Stimulated activated effector memory CD8-positive, alpha-beta T cell treated with anti-CD3 and anti-CD28 coated beads, Interleukin-12 subunit alpha, Interleukin-12 subunit beta, amount 100 ng/mL, for 72 hours (primary cell): ENCODE results near the gene BIVM.

ENCODE experiments used
- ATAC-seq: fragments of 150-1000 bp; cut with Tn5 transposase; 2 replicates; pipeline ENCODE4 v1.10.0; 2021
- DNase-seq, 2 donors: peaks; one replicate each; pipeline ENCODE4 v3.0.0; 2021 to 2022; ENCODE audit warnings: low spot score in 2 of 2
- H3K27ac Mint-ChIP-seq: one replicate; pipeline ENCODE4 v1.8.0; 2022; ENCODE audit warnings: mild to moderate bottlenecking, mixed read lengths
- H3K36me3 Mint-ChIP-seq: one replicate; pipeline ENCODE4 v1.8.0; 2022; ENCODE audit warnings: mild to moderate bottlenecking, mixed read lengths
- H3K4me1 Mint-ChIP-seq: one replicate; pipeline ENCODE4 v1.8.0; 2022; ENCODE audit warnings: mixed read lengths
- H3K4me3 Mint-ChIP-seq: one replicate; pipeline ENCODE4 v1.8.0; 2022; ENCODE audit warnings: mild to moderate bottlenecking, mixed read lengths
- H3K9me3 Mint-ChIP-seq: one replicate; pipeline ENCODE4 v1.8.0; 2022; ENCODE audit warnings: mixed read lengths

Gene BIVM

DNA sequence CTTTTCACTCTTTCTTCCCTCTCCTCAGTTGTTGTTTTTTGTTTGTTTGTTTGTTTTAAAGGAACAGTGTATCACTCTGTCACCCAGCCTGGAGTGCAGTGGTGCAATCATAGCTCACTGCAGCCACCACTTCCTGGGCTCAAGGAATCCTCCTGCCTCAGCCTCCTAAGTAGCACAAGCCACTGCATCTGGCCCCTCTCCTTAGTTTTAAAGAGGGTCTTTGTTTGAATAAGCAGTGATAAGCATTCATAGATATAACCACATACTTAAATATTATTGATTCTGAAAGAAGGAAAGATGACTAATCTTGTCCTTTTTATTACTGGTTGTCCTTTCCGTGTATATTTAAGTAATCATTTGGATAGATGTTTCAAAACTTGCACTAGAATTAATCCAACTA is 73.6 kb downstream of the BIVM start:
- Mint-ChIP-seq H3K9me3 (no peaks in the 10 kb centered on the region), H3K4me1 (peaks cover 30% of the 10 kb centered on the region), H3K4me3 (peak overlapping the region; percentile 33), H3K36me3 (peaks cover 100% of the 10 kb centered on the region), H3K27ac (peak overlapping the region; percentile 43)
- peak; percentile 68 for ATAC-seq
- DNase-seq, result no peak

DNA sequence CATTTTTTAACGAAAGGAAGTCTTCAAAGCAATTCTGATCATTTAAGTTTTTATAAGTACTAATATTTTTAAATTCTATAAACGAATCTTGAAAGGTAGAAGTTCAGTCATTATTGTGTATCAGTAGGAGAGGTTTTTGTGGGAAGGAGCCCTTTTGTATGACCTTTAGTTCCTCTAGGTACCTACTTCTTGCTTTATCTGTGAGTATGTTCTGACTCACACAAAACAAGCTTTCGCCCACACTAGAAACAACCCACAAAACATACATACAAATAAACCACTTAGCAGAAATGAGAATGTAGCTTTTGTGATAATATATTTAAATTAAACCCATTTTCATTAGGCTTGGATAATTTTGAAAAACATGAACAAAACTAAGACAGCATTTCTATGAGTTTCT is 74.7 kb downstream of the BIVM start:
- ATAC-seq, result peak; percentile 93

DNA sequence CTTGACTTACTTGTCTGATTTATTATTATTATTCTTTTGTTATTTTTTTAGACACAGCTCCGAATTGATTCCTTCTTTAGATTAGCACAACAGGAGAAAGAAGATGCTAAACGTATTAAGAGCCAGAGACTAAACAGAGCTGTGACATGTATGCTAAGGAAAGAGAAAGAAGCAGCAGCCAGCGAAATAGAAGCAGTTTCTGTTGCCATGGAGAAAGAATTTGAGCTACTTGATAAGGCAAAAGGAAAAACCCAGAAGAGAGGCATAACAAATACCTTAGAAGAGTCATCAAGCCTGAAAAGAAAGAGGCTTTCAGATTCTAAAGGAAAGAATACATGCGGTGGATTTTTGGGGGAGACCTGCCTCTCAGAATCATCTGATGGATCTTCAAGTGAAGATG is 76.3 kb downstream of the BIVM start:
- no peaks in the 10 kb centered on the region for H3K9me3 Mint-ChIP-seq
- peaks cover 19% of the 10 kb centered on the region for H3K4me1 Mint-ChIP-seq
- DNase-seq (no peak), ATAC-seq (no peak)
- H3K4me3 Mint-ChIP-seq, result no peak overlapping the region
- H3K36me3 Mint-ChIP-seq, result peaks cover 84% of the 10 kb centered on the region
- H3K27ac Mint-ChIP-seq, result no peak overlapping the region

More for the DNA sequence above, 74.7 kb downstream of the BIVM start:
- H3K9me3 Mint-ChIP-seq, result no peaks in the 10 kb centered on the region
- peaks cover 100% of the 10 kb centered on the region for H3K36me3 Mint-ChIP-seq
- no peak overlapping the region for H3K4me3 Mint-ChIP-seq
- DNase-seq, result no peak
- peaks cover 27% of the 10 kb centered on the region for H3K4me1 Mint-ChIP-seq
- no peak overlapping the region for H3K27ac Mint-ChIP-seq

DNA sequence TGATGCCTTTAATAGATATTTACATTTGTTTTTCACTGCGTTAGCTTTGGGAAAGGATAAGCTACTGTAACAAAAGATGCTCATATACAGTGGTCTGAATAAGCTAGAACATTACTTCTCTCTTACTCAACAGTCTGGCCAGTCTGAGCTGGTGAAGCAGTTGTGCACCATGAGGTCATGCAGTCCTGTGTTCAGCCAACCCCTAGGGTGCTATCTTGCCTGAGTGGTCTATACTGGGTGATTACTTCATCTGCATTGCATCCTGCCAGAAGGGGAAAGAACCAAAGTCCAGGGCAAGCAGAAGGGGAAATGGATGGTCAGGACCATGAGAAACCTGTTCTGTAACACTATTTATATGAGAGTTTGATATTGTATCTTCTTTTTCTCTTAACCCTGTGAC is 78.4 kb downstream of the BIVM start:
- Mint-ChIP-seq H3K4me3 (no peak overlapping the region), H3K36me3 (peaks cover 64% of the 10 kb centered on the region), H3K4me1 (peaks cover 4% of the 10 kb centered on the region), H3K27ac (no peak overlapping the region), H3K9me3 (no peaks in the 10 kb centered on the region)
- no peak for DNase-seq
- ATAC-seq, result no peak

DNA sequence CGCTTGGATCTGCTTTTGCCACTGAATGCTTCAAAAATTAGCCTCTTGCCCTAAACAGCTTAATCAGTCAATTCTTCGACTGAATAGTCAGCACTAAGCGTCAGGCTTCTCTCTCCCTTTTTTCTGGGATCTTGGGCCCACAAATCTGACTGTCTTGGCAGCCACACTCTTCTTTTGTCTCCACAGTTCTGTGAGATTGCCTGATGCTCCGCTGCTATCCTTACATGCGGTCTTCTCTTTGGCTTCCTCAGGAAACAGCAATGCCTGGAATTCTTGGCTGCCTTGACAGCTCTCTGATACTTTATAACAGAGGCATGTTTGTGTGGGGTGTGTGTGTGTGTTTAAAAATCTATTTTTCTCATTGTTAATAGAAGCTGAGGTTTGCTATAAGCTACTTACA is 79.6 kb downstream of the BIVM start:
- Mint-ChIP-seq H3K4me3 (no peak overlapping the region), H3K27ac (peak overlapping the region; percentile 38), H3K9me3 (no peaks in the 10 kb centered on the region), H3K36me3 (peaks cover 52% of the 10 kb centered on the region), H3K4me1 (no peaks in the 10 kb centered on the region)
- DNase-seq, result no peak
- ATAC-seq, result no peak

DNA sequence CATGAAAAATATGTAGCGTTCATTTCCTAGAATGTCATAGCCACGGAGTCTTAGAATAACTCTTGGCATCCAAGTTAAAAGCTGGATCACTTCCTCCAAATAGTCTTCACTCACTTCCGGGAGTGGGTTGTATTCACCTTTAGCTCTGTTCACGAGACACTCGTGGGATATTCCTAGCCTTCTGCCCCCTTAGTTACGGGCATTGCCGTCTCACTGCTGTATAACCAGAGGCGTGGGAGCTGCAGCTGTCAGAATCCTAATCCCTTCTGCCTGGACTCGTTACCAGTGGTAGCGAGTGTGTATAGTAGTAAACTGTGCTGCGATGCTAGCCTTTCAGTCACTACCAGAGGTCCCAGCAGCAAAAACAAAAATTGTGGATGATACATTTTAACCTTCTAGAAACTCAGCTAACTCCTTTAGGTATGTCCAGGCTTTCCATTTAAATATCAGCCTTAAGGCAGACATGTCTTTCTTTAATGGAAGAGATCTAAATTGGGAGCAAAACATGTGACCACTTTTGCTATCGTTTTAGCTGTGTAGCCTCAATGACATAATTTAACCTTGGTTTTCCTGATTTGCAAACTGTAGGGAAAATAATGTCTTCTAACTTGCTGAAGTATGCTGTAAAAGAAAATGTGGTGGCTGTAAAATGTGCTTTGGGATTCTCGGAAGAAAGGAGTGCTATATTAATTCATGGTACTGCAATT is 81.0 kb downstream of the BIVM start:
- DNase-seq, result no peak
- Mint-ChIP-seq H3K27ac (no peak overlapping the region), H3K4me1 (no peaks in the 10 kb centered on the region)

DNA sequence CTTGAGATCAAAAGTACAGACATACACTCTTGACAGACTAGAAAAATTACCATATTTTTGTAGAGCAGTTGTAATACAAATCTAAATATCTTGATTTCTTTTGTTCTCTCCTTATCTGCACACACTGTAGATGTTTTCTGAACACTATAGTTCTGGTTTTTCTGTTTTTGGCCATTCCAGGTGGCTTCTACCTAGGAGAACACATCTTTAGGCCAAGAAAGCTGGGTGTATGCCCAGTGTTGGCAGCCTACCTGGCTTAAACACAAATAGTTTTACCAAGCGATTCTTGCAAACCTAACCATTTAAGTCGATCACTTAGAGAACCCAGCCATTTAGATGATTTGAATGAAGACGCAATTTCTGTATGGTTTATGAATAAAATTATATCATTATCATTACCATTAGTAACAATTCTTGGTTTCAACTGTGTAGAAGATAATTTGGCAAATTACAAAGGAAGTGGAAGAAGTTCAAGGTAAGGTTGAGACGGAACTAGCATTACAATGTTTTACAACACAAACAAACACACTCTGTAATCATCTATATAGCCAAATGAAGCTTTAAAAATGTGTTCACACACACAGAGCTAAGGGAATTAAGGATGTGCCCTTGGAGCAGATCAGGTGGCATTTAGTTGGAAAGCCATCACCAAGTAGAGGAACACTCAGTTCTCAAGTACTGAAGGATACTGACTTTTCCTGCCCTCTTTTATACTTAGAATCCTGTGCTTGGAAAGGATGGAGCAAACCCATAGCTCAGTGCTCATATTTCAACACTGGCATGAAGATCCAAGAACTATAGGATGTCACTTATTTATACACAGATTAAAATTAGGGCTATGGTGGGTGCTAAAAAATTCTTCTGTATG is 83.1 kb downstream of the BIVM start:
- H3K36me3 Mint-ChIP-seq, result peaks cover 16% of the 10 kb centered on the region
- H3K9me3 Mint-ChIP-seq, result no peaks in the 10 kb centered on the region
- H3K4me1 Mint-ChIP-seq, result no peaks in the 10 kb centered on the region
- DNase-seq, result no peak
- no peak overlapping the region for H3K4me3 Mint-ChIP-seq
- no peak for ATAC-seq
- no peak overlapping the region for H3K27ac Mint-ChIP-seq

More for the DNA sequence above, 81.0 kb downstream of the BIVM start:
- ATAC-seq, result no peak
- Mint-ChIP-seq H3K9me3 (no peaks in the 10 kb centered on the region), H3K36me3 (peaks cover 37% of the 10 kb centered on the region), H3K4me3 (no peak overlapping the region)
